Trophoblast cell (in vitro differentiated cells and primary cell): ENCODE measurements around the gene MRTFB.

Source experiments
- DNase-seq, 2 donors: peaks; one replicate each; pipeline ENCODE4 v3.0.0-alpha.2; 2016
- H2AFZ ChIP-seq: 2 replicates; pipeline ENCODE4 v1.6.1; 2013; ENCODE audit warnings: low read length, moderate library complexity, mild to moderate bottlenecking; ENCODE audit not compliant: insufficient read depth, poor library complexity
- H2AK5ac ChIP-seq: 2 replicates; pipeline ENCODE4 v1.6.1; 2013; ENCODE audit warnings: mild to moderate bottlenecking, low read length
- H2BK120ac ChIP-seq: 2 replicates; pipeline ENCODE4 v1.6.1; 2013; ENCODE audit warnings: low read length, mild to moderate bottlenecking, moderate library complexity; ENCODE audit not compliant: insufficient read depth, poor library complexity
- H2BK12ac ChIP-seq: 2 replicates; pipeline ENCODE4 v1.6.1; 2013; ENCODE audit warnings: mild to moderate bottlenecking, low read length, moderate library complexity
- H2BK5ac ChIP-seq: 2 replicates; pipeline ENCODE4 v1.6.1; 2013; ENCODE audit warnings: low read length, low read depth, moderate library complexity, mild to moderate bottlenecking; ENCODE audit not compliant: poor library complexity
- H3K14ac ChIP-seq: 2 replicates; pipeline ENCODE4 v1.6.1; 2013; ENCODE audit warnings: mild to moderate bottlenecking, low read length
- H3K18ac ChIP-seq: 2 replicates; pipeline ENCODE4 v1.6.1; 2013; ENCODE audit warnings: mild to moderate bottlenecking, low read length
- H3K23ac ChIP-seq: 2 replicates; pipeline ENCODE4 v1.6.1; 2013; ENCODE audit warnings: low read length
- H3K27ac ChIP-seq: 2 replicates; pipeline ENCODE4 v1.5.1; 2013; ENCODE audit warnings: low read depth, mild to moderate bottlenecking, inconsistent platforms, low read length, moderate library complexity
- H3K27me3 ChIP-seq: 2 replicates; pipeline ENCODE4 v1.6.1; 2013; ENCODE audit warnings: inconsistent platforms, mild to moderate bottlenecking, low read length, moderate library complexity; ENCODE audit not compliant: insufficient read depth
- H3K36me3 ChIP-seq, 2 experiments: 1 replicate in 1 of 2; 2 replicates in 1 of 2; pipeline ENCODE4 v1.6.1; 2013; ENCODE audit warnings: low read length in 2 of 2, mild to moderate bottlenecking in 2 of 2, moderate library complexity in 1 of 2; ENCODE audit not compliant: insufficient read depth in 2 of 2, control insufficient read depth in 1 of 2
- H3K4ac ChIP-seq: 2 replicates; pipeline ENCODE4 v1.6.1; 2013; ENCODE audit warnings: low read depth, mild to moderate bottlenecking, low read length, moderate library complexity
- H3K4me1 ChIP-seq, 2 experiments: 1 replicate in 1 of 2; 2 replicates in 1 of 2; pipeline ENCODE4 v1.6.1; 2013; ENCODE audit warnings: low read length in 2 of 2, mild to moderate bottlenecking in 2 of 2, moderate library complexity in 1 of 2; ENCODE audit not compliant: insufficient read depth in 2 of 2, control insufficient read depth in 1 of 2
- H3K4me2 ChIP-seq: 2 replicates; pipeline ENCODE4 v1.6.1; 2013; ENCODE audit warnings: inconsistent platforms, mild to moderate bottlenecking, low read length, moderate library complexity
- H3K4me3 ChIP-seq: 2 replicates; pipeline ENCODE4 v1.5.1; 2013; ENCODE audit warnings: mild to moderate bottlenecking, low read depth, low read length, inconsistent platforms
- H3K79me1 ChIP-seq: one replicate; pipeline ENCODE4 v1.6.1; 2013; ENCODE audit warnings: low read length
- H3K79me2 ChIP-seq: 2 replicates; pipeline ENCODE4 v1.6.1; 2013; ENCODE audit warnings: low read length, mild to moderate bottlenecking; ENCODE audit not compliant: control insufficient read depth, insufficient read depth, poor library complexity
- H3K9ac ChIP-seq: 2 replicates; pipeline ENCODE4 v1.6.1; 2013; ENCODE audit warnings: mild to moderate bottlenecking, low read length
- H3K9me3 ChIP-seq: 2 replicates; pipeline ENCODE4 v1.6.1; 2013; ENCODE audit warnings: low read depth, mild to moderate bottlenecking, control low read depth, inconsistent platforms, low read length; ENCODE audit not compliant: insufficient read depth
- H4K12ac ChIP-seq: 2 replicates; pipeline ENCODE4 v1.6.1; 2013; ENCODE audit warnings: low read depth, mild to moderate bottlenecking, low read length, moderate library complexity
- H4K8ac ChIP-seq: 2 replicates; pipeline ENCODE4 v1.6.1; 2013; ENCODE audit warnings: low read depth, mild to moderate bottlenecking, low read length, moderate library complexity
- H4K91ac ChIP-seq: one replicate; pipeline ENCODE4 v1.6.1; 2013; ENCODE audit warnings: low read depth, mild to moderate bottlenecking, low read length, moderate library complexity
- WGBS: extraction: QIAGEN DNeasy Blood & Tissue Kit; methylation state at CpG from one replicate; pipeline ENCODE4 v1.1.7; 2013; ENCODE audit warnings: missing lambda C conversion rate; ENCODE audit not compliant: insufficient read length, insufficient coverage; ENCODE audit errors: extremely low coverage; 5-methylcytosine and 5-hydroxymethylcytosine counted together

The MRTFB gene

DNA sequence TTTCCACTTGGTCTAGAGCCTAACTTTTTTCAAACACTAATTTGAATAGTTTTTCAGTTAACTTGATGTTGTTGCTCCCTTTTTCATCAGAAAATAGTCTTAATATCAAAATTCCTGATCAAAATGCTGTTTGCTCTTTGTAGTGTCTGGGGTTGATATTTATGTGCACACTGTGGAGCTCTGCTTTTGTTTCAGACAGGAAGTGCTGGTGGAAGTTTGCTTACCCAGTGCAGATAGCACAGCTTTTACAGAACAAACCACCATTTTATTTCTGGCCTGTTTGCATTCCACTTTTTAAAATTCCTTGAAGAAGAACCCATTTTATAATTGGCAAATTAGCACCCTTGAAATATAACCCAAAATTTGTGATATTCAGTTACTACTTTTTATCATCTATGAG is 125.4 kb downstream of the MRTFB start:
- Histone ChIP-seq H3K4me2 (no peak overlapping the region), H3K9me3 (no peaks in the 10 kb centered on the region), H4K8ac (no peak overlapping the region), H2AFZ (no peak overlapping the region), H4K12ac (no peak overlapping the region), H3K18ac (no peak overlapping the region), H3K79me1 (no peaks in the 10 kb centered on the region), H3K23ac (no peak overlapping the region), H2BK120ac (no peak overlapping the region), H3K4me1 (no peaks in the 10 kb centered on the region), H3K27me3 (peaks cover 2% of the 10 kb centered on the region), H3K9ac (no peak overlapping the region), H3K27ac (no peak overlapping the region), H2AK5ac (no peak overlapping the region), H3K4me3 (no peak overlapping the region), H3K36me3 (peaks cover 0 to 2% of the 10 kb centered on the region in 2 experiments), H3K79me2 (no peaks in the 10 kb centered on the region), H2BK12ac (no peak overlapping the region), H2BK5ac (no peak overlapping the region), H3K4ac (no peak overlapping the region), H3K14ac (no peak overlapping the region), H4K91ac (no peak overlapping the region)
- no peak for DNase-seq

- Histone ChIP-seq H3K4ac (no peak overlapping the region), H3K9ac (no peak overlapping the region), H3K14ac (no peak overlapping the region), H4K91ac (no peak overlapping the region), H3K27me3 (peaks cover 2% of the 10 kb centered on the region), H3K4me3 (no peak overlapping the region), H3K79me1 (no peaks in the 10 kb centered on the region), H2BK12ac (no peak overlapping the region), H2BK120ac (no peak overlapping the region), H3K9me3 (no peaks in the 10 kb centered on the region), H3K4me2 (no peak overlapping the region), H3K23ac (no peak overlapping the region), H3K18ac (no peak overlapping the region), H2AK5ac (no peak overlapping the region), H2AFZ (no peak overlapping the region), H3K36me3 (peaks cover 0 to 2% of the 10 kb centered on the region in 2 experiments), H4K12ac (no peak overlapping the region), H3K27ac (no peak overlapping the region), H3K4me1 (no peaks in the 10 kb centered on the region), H4K8ac (no peak overlapping the region), H2BK5ac (no peak overlapping the region), H3K79me2 (no peaks in the 10 kb centered on the region)
- DNase-seq: no peak
These were observed 126.9 kb downstream of the MRTFB start for GRCh38 chr16:14198012-14198411.

GRCh38 chr16:14198572-14198971 is 127.5 kb downstream of the MRTFB start:
- Histone ChIP-seq H3K23ac (no peak overlapping the region), H3K14ac (no peak overlapping the region), H3K18ac (no peak overlapping the region), H3K4me1 (no peaks in the 10 kb centered on the region), H4K8ac (no peak overlapping the region), H3K4me2 (no peak overlapping the region), H3K9me3 (no peaks in the 10 kb centered on the region), H3K4me3 (no peak overlapping the region), H3K27ac (no peak overlapping the region), H2BK5ac (no peak overlapping the region), H3K79me2 (no peaks in the 10 kb centered on the region), H3K4ac (no peak overlapping the region), H3K79me1 (no peaks in the 10 kb centered on the region), H2AFZ (no peak overlapping the region), H3K27me3 (peaks cover 2% of the 10 kb centered on the region), H4K12ac (no peak overlapping the region), H4K91ac (no peak overlapping the region), H2BK120ac (no peak overlapping the region), H2BK12ac (no peak overlapping the region), H3K36me3 (peaks cover 0 to 2% of the 10 kb centered on the region in 2 experiments), H2AK5ac (no peak overlapping the region), H3K9ac (no peak overlapping the region)
- WGBS: no CpG with 5 or more reads among the region's 1 CpG
- DNase-seq: no peak

GRCh38 chr16:14199199-14199598 is 128.1 kb downstream of the MRTFB start:
- no peak overlapping the region for H4K91ac ChIP-seq
- H3K9me3 ChIP-seq: no peaks in the 10 kb centered on the region
- no peak overlapping the region for H3K9ac ChIP-seq
- no peaks in the 10 kb centered on the region for H3K79me1 ChIP-seq
- WGBS: no CpG with 5 or more reads among the region's 4 CpGs
- H3K14ac ChIP-seq: no peak overlapping the region
- H3K27ac ChIP-seq: no peak overlapping the region
- no peak overlapping the region for H3K4me3 ChIP-seq
- no peak overlapping the region for H2AK5ac ChIP-seq
- H3K4me2 ChIP-seq: no peak overlapping the region
- H2AFZ ChIP-seq: no peak overlapping the region
- H4K12ac ChIP-seq: no peak overlapping the region
- H2BK120ac ChIP-seq: no peak overlapping the region
- no peak for DNase-seq
- no peak overlapping the region for H3K4ac ChIP-seq
- no peak overlapping the region for H3K18ac ChIP-seq
- peaks cover 0 to 2% of the 10 kb centered on the region in 2 experiments for H3K36me3 ChIP-seq
- H4K8ac ChIP-seq: no peak overlapping the region
- H3K27me3 ChIP-seq: peaks cover 2% of the 10 kb centered on the region
- H3K79me2 ChIP-seq: no peaks in the 10 kb centered on the region
- H2BK12ac ChIP-seq: no peak overlapping the region
- H3K23ac ChIP-seq: no peak overlapping the region
- H2BK5ac ChIP-seq: no peak overlapping the region
- no peaks in the 10 kb centered on the region for H3K4me1 ChIP-seq
